CD14-positive monocyte (primary cell): ENCODE data around the gene LRCH4. TPM values are rescaled to one million over a fixed set of nuclear protein-coding genes. Genes with fewer than 3 reads are reported as not detected.
A peak's percentile ranks its signal among the peaks of the same experiment; 100 is the strongest.

Experiments
- DNase-seq, 3 donors: peaks; one replicate each; pipeline ENCODE4 v3.0.0-alpha.2; 2011 to 2022
- H2AFZ ChIP-seq: 2 replicates; pipeline ENCODE4 v1.6.0; 2012; ENCODE audit warnings: mild to moderate bottlenecking, low read depth, low read length, inconsistent platforms; ENCODE audit not compliant: insufficient read depth, poor library complexity, severe bottlenecking
- H3K27ac ChIP-seq, 2 donors: 1 replicate in 1 of 2; 2 replicates in 1 of 2; pipeline ENCODE4 v1.5.1; 2012 to 2013; ENCODE audit warnings: low read length in 2 of 2, control low read depth in 1 of 2, inconsistent platforms in 1 of 2, low read depth in 1 of 2, mild to moderate bottlenecking in 1 of 2
- H3K27me3 ChIP-seq, 2 donors: one replicate each; pipeline versions ENCODE4 v1.6.0 to v1.6.1; 2011 to 2013; ENCODE audit warnings: low read length in 2 of 2; ENCODE audit not compliant: control insufficient read depth in 2 of 2, insufficient read depth in 2 of 2
- H3K36me3 ChIP-seq, 2 donors: replicated peaks in 1 of 2; 1 replicate in 1 of 2; 2 replicates in 1 of 2; pipeline versions ENCODE4 v1.5.1 to v1.6.1; 2012 to 2013; ENCODE audit warnings: low read length in 2 of 2, control low read depth in 1 of 2, inconsistent platforms in 1 of 2, mild to moderate bottlenecking in 1 of 2; ENCODE audit not compliant: insufficient read depth in 2 of 2, control insufficient read depth in 1 of 2
- H3K4me1 ChIP-seq, 2 donors: 1 replicate in 1 of 2; 2 replicates in 1 of 2; pipeline versions ENCODE4 v1.5.1 to v1.6.1; 2012 to 2013; ENCODE audit warnings: low read length in 2 of 2, control low read depth in 1 of 2, inconsistent platforms in 1 of 2, mild to moderate bottlenecking in 1 of 2, moderate library complexity in 1 of 2; ENCODE audit not compliant: insufficient read depth in 2 of 2, control insufficient read depth in 1 of 2
- H3K4me2 ChIP-seq: replicated peaks from 2 replicates; pipeline ENCODE3; 2012; ENCODE audit warnings: low read length, moderate library complexity, mild to moderate bottlenecking; ENCODE audit not compliant: poor library complexity, severe bottlenecking; ENCODE audit errors: extremely low read depth
- H3K4me3 ChIP-seq, 3 experiments: fragments of 200-600 bp in 1 of 3; sonication (generic) in 1 of 3; replicated peaks in 1 of 3; 1 replicate in 2 of 3; 2 replicates in 1 of 3; pipeline ENCODE4 v1.5.1; 2011 to 2013; ENCODE audit warnings: low read length in 3 of 3, mild to moderate bottlenecking in 3 of 3, control low read depth in 2 of 3, low read depth in 2 of 3, inconsistent platforms in 1 of 3, moderate library complexity in 1 of 3
- H3K79me2 ChIP-seq: 2 replicates; pipeline ENCODE4 v1.6.0; 2012; ENCODE audit warnings: mild to moderate bottlenecking, control low read depth, inconsistent platforms, low read length, moderate library complexity; ENCODE audit not compliant: insufficient read depth
- H3K9ac ChIP-seq: 2 replicates; pipeline ENCODE4 v1.6.0; 2017; ENCODE audit warnings: low read length, mild to moderate bottlenecking; ENCODE audit not compliant: insufficient read depth, poor library complexity, severe bottlenecking
- H3K9me3 ChIP-seq, 2 donors: replicated peaks in 1 of 2; 1 replicate in 1 of 2; 2 replicates in 1 of 2; pipeline versions ENCODE4 v1.5.1 to v1.6.1; 2012 to 2013; ENCODE audit warnings: low read length in 2 of 2, control low read depth in 1 of 2; ENCODE audit not compliant: control insufficient read depth in 1 of 2, insufficient read depth in 1 of 2
- H4K20me1 ChIP-seq: 2 replicates; pipeline ENCODE4 v1.6.0; 2012; ENCODE audit warnings: mild to moderate bottlenecking, low read length, control low read depth, moderate library complexity; ENCODE audit not compliant: insufficient read depth
- H3K27ac Mint-ChIP-seq, 7 donors: one replicate each; pipeline ENCODE4 v1.8.0; 2020; ENCODE audit warnings: mild to moderate bottlenecking in 7 of 7, mixed read lengths in 7 of 7, moderate library complexity in 6 of 7, inconsistent platforms in 2 of 7
- H3K27me3 Mint-ChIP-seq, 3 donors: one replicate each; pipeline ENCODE4 v1.8.0; 2021 to 2022; ENCODE audit warnings: low read depth in 3 of 3, mild to moderate bottlenecking in 3 of 3, mixed read lengths in 3 of 3, moderate library complexity in 3 of 3, inconsistent platforms in 1 of 3
- H3K36me3 Mint-ChIP-seq, 2 donors: one replicate each; pipeline ENCODE4 v1.8.0; 2020; ENCODE audit warnings: mixed read lengths in 2 of 2, inconsistent platforms in 1 of 2, mild to moderate bottlenecking in 1 of 2
- H3K4me1 Mint-ChIP-seq: one replicate; pipeline ENCODE4 v1.8.0; 2020; ENCODE audit warnings: mild to moderate bottlenecking, mixed read lengths
- H3K4me3 Mint-ChIP-seq, 2 donors: one replicate each; pipeline ENCODE4 v1.8.0; 2020; ENCODE audit warnings: mild to moderate bottlenecking in 2 of 2, mixed read lengths in 2 of 2, moderate library complexity in 1 of 2
- H3K9me3 Mint-ChIP-seq, 7 donors: one replicate each; pipeline ENCODE4 v1.8.0; 2020 to 2022; ENCODE audit warnings: mixed read lengths in 7 of 7, mild to moderate bottlenecking in 6 of 7, moderate library complexity in 6 of 7, inconsistent platforms in 2 of 7
- CTCF ChIP-seq: fragments of 200-600 bp; IDR thresholded peaks from one replicate; pipeline ENCODE4 v1.8.0; 2022; ENCODE audit warnings: antibody characterized with exemption, mild to moderate bottlenecking
- WGBS: methylation state at CpG from one replicate; pipeline ENCODE4 v1.1.5; 2013; ENCODE audit warnings: missing lambda C conversion rate; ENCODE audit not compliant: insufficient coverage; 5-methylcytosine and 5-hydroxymethylcytosine counted together
- intact Hi-C, 2 donors: fragments of 100-400 bp; cut with micrococcal nuclease; formaldehyde crosslinking; loops; one replicate each; pipeline versions ENCODE4 v1.15.0 to v1.15.1; 2023
- polyA plus RNA-seq, 3 donors: library from polyadenylated mRNA; depleted of rRNA in 1 of 3; unstranded in 2 of 3; stranded (reverse) in 1 of 3; fragments of 300-500 nt in 2 of 3; fragments of >200 nt in 1 of 3; fragmentation: Illumina TruSeq in 2 of 3; gene quantifications; 1 replicate in 2 of 3; 2 replicates in 1 of 3; pipeline ENCODE4 v1.2.3, GENCODE V29; 2012 to 2021

The LRCH4 gene
- polyA plus RNA-seq, 3 donors: 132 to 286 (median 134) TPM

GRCh38 chr7:100602889-100603725 is 17.2 kb upstream of the LRCH4 start:
- Histone ChIP-seq H3K4me3 (peak overlapping the region in 1 of 3 experiments; percentile 90), H4K20me1 (no peaks in the 10 kb centered on the region), H3K27me3 (peaks cover 0 to 24% of the 10 kb centered on the region in 2 donors), H3K9me3 (no peaks in the 10 kb centered on the region), H2AFZ (peak overlapping the region; percentile 92), H3K4me1 (peaks cover 24 to 26% of the 10 kb centered on the region in 2 donors), H3K79me2 (no peaks in the 10 kb centered on the region), H3K4me2 (peak overlapping the region; percentile 90), H3K36me3 (no peaks in the 10 kb centered on the region), H3K27ac (no peak overlapping the region), H3K9ac (no peak overlapping the region)
- Mint-ChIP-seq H3K27me3 (peaks cover 20 to 42% (median 39%) of the 10 kb centered on the region in 3 donors), H3K4me3 (peak overlapping the region in 1 of 2 donors; percentile 20), H3K36me3 (peaks cover 0 to 4% of the 10 kb centered on the region in 2 donors), H3K9me3 (peaks cover 0 to 5% (median 0%) of the 10 kb centered on the region in 7 donors), H3K4me1 (peaks cover 21% of the 10 kb centered on the region), H3K27ac (no peak overlapping the region)
- DNase-seq: no peak
- no peak for TF ChIP-seq CTCF
- intact Hi-C loops: no loop called here
- 86% methylated on average over 3 of the region's 21 CpGs for WGBS

- no peak overlapping the region for H3K4me2 ChIP-seq
- no peaks in the 10 kb centered on the region for H3K79me2 ChIP-seq
- H3K9ac ChIP-seq: no peak overlapping the region
- Mint-ChIP-seq H3K27ac (no peak overlapping the region), H3K9me3 (peaks cover 0 to 5% (median 0%) of the 10 kb centered on the region in 7 donors), H3K36me3 (peaks cover 0 to under 1% of the 10 kb centered on the region in 2 donors), H3K27me3 (peaks cover 15 to 26% (median 23%) of the 10 kb centered on the region in 3 donors), H3K4me1 (peaks cover 17% of the 10 kb centered on the region), H3K4me3 (no peak overlapping the region)
- H3K36me3 ChIP-seq: no peaks in the 10 kb centered on the region
- no peak for TF ChIP-seq CTCF
- intact Hi-C loops: no loop called here
- DNase-seq: no peak
- 98% methylated on average over 7 of the region's 9 CpGs for WGBS
- peaks cover 0 to 15% of the 10 kb centered on the region in 2 donors for H3K27me3 ChIP-seq
- H3K9me3 ChIP-seq: no peaks in the 10 kb centered on the region
- no peaks in the 10 kb centered on the region for H4K20me1 ChIP-seq
- no peak overlapping the region for H3K27ac ChIP-seq
- H3K4me1 ChIP-seq: peaks cover 20 to 22% of the 10 kb centered on the region in 2 donors
- H2AFZ ChIP-seq: no peak overlapping the region
- no peak overlapping the region for H3K4me3 ChIP-seq
These were observed 14.8 kb upstream of the LRCH4 start for GRCh38 chr7:100600730-100601038.
